ENCODE measurements around the gene EEF1A2.

GRCh38 chr20:63446216-63447024, 52.5 kb downstream of the EEF1A2 start:
- TF ChIP-seq CTCF (IDR thresholded peaks at IDR 0.05) (no peak), POLR2A (IDR thresholded peaks at IDR 0.05; ENCODE audit: low read depth) (no peak), EP300 (IDR thresholded peaks at IDR 0.05) (no peak)
